Gastroesophageal sphincter (tissue), 3 donors: ENCODE results near the gene TCF7L2.

ENCODE experiments used
- CTCF ChIP-seq, 4 experiments: fragments of 200-600 bp in 2 of 4; fragments of 450-650 bp in 2 of 4; sonication (generic) in 1 of 4; IDR thresholded peaks; one replicate each; pipeline ENCODE4 v1.5.1; 2017 to 2019; ENCODE audit warnings: antibody characterized with exemption in 4 of 4, mild to moderate bottlenecking in 2 of 4, moderate library complexity in 2 of 4
- POLR2A ChIP-seq, 2 donors: fragments of 450-650 bp; IDR thresholded peaks; one replicate each; pipeline ENCODE4 v1.6.1; 2017; ENCODE audit warnings: antibody characterized with exemption in 2 of 2, mild to moderate bottlenecking in 2 of 2, moderate library complexity in 1 of 2

DNA sequence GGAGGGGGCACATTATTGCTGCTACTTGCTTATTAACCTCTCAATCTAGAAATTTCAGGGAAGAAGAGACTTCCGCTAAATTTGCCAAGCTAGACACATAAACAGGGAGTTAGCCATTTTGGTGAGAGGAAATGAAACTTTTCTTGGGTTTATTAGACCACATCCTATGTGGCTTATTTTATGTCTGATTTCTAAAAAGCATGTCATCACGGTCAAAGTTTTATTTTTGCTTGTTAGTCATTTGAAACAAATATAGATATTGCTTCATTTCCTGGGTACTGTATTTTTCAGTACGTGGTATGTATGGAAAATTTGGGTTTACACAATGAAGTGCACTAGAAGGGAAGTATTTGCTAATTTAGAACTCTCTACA is 144.1 kb downstream of the TCF7L2 start:
- no peak for TF ChIP-seq POLR2A (IDR thresholded peaks at IDR 0.05)
- TF ChIP-seq CTCF (IDR thresholded peaks at IDR 0.05): no peak
